Measurements from ENCODE around the gene PAFAH1B1.

PAFAH1B1 gene

GRCh38 chr17:2688351-2689342, 95.2 kb downstream of the PAFAH1B1 start:
- H2BK120ac ChIP-seq (ENCODE audit: insufficient read depth, low read length, poor library complexity), result no peak overlapping the region
- no peak overlapping the region for H4K8ac ChIP-seq (ENCODE audit: low read depth, low read length)
- H3K4ac ChIP-seq (ENCODE audit: low read depth, low read length), result no peak overlapping the region

GRCh38 chr17:2689411-2690164, 96.1 kb downstream of the PAFAH1B1 start:
- H2AFZ ChIP-seq (ENCODE audit: insufficient read depth, low read length, poor library complexity), result no peak overlapping the region
- peaks cover 1% of the 10 kb centered on the region for H3K9me3 ChIP-seq (ENCODE audit: insufficient read depth, low read depth, low read length)
- H2BK120ac ChIP-seq (ENCODE audit: insufficient read depth, low read length, poor library complexity), result no peak overlapping the region

More at GRCh38 chr17:2688351-2689342, 95.2 kb downstream of the PAFAH1B1 start:
- peaks cover 39 to 40% of the 10 kb centered on the region in 2 experiments for H3K36me3 ChIP-seq (ENCODE audit: control insufficient read depth in 1 of 2, insufficient read depth in 2 of 2, low read length in 2 of 2)
- H3K79me1 ChIP-seq (ENCODE audit: low read length), result no peaks in the 10 kb centered on the region
- H3K27me3 ChIP-seq (ENCODE audit: insufficient read depth, low read length), result no peaks in the 10 kb centered on the region
- no peak overlapping the region for H3K27ac ChIP-seq (ENCODE audit: low read depth, low read length)
- no peak overlapping the region for H2BK5ac ChIP-seq (ENCODE audit: low read depth, low read length, poor library complexity)
- no peak overlapping the region for H3K4me3 ChIP-seq (ENCODE audit: low read depth, low read length)
- H4K91ac ChIP-seq (ENCODE audit: low read depth, low read length), result no peak overlapping the region
- no peaks in the 10 kb centered on the region for H3K79me2 ChIP-seq (ENCODE audit: control insufficient read depth, insufficient read depth, low read length, poor library complexity)
- H2BK12ac ChIP-seq (ENCODE audit: low read length), result no peak overlapping the region
- DNase-seq, result peak in 1 of 2 donors; percentile 34
- no CpG with 5 or more reads among the region's 27 CpGs for WGBS (ENCODE audit: extremely low coverage, insufficient coverage, insufficient read length)
- H3K4me2 ChIP-seq (ENCODE audit: low read length), result no peak overlapping the region
- no peak overlapping the region for H2AK5ac ChIP-seq (ENCODE audit: low read length)
- no peak overlapping the region for H3K14ac ChIP-seq (ENCODE audit: low read length)
- H3K9ac ChIP-seq (ENCODE audit: low read length), result no peak overlapping the region
- H4K12ac ChIP-seq (ENCODE audit: low read depth, low read length), result no peak overlapping the region
- no peak overlapping the region for H3K18ac ChIP-seq (ENCODE audit: low read length)
- H2AFZ ChIP-seq (ENCODE audit: insufficient read depth, low read length, poor library complexity), result no peak overlapping the region
- H3K9me3 ChIP-seq (ENCODE audit: insufficient read depth, low read depth, low read length), result peaks cover 1% of the 10 kb centered on the region
- no peak overlapping the region for H3K23ac ChIP-seq (ENCODE audit: low read length)
- H3K4me1 ChIP-seq (ENCODE audit: control insufficient read depth in 1 of 2, insufficient read depth in 2 of 2, low read length in 2 of 2), result no peaks in the 10 kb centered on the region

GRCh38 chr17:2690165-2691068, 97.0 kb downstream of the PAFAH1B1 start:
- Histone ChIP-seq H3K27me3 (ENCODE audit: insufficient read depth, low read length) (no peaks in the 10 kb centered on the region), H3K36me3 (ENCODE audit: control insufficient read depth in 1 of 2, insufficient read depth in 2 of 2, low read length in 2 of 2) (peaks cover 43 to 45% of the 10 kb centered on the region in 2 experiments), H2BK120ac (ENCODE audit: insufficient read depth, low read length, poor library complexity) (no peak overlapping the region), H3K27ac (ENCODE audit: low read depth, low read length) (no peak overlapping the region), H3K4me2 (ENCODE audit: low read length) (no peak overlapping the region), H2BK5ac (ENCODE audit: low read depth, low read length, poor library complexity) (no peak overlapping the region), H3K4me3 (ENCODE audit: low read depth, low read length) (no peak overlapping the region), H3K9ac (ENCODE audit: low read length) (no peak overlapping the region), H3K14ac (ENCODE audit: low read length) (no peak overlapping the region), H3K23ac (ENCODE audit: low read length) (no peak overlapping the region), H2AFZ (ENCODE audit: insufficient read depth, low read length, poor library complexity) (no peak overlapping the region), H4K12ac (ENCODE audit: low read depth, low read length) (no peak overlapping the region), H2BK12ac (ENCODE audit: low read length) (no peak overlapping the region), H2AK5ac (ENCODE audit: low read length) (no peak overlapping the region), H4K8ac (ENCODE audit: low read depth, low read length) (no peak overlapping the region), H4K91ac (ENCODE audit: low read depth, low read length) (no peak overlapping the region), H3K79me2 (ENCODE audit: control insufficient read depth, insufficient read depth, low read length, poor library complexity) (no peaks in the 10 kb centered on the region), H3K79me1 (ENCODE audit: low read length) (no peaks in the 10 kb centered on the region), H3K9me3 (ENCODE audit: insufficient read depth, low read depth, low read length) (peaks cover 1% of the 10 kb centered on the region), H3K4me1 (ENCODE audit: control insufficient read depth in 1 of 2, insufficient read depth in 2 of 2, low read length in 2 of 2) (no peaks in the 10 kb centered on the region), H3K18ac (ENCODE audit: low read length) (no peak overlapping the region), H3K4ac (ENCODE audit: low read depth, low read length) (no peak overlapping the region)
- no CpG with 5 or more reads among the region's 55 CpGs for WGBS (ENCODE audit: extremely low coverage, insufficient coverage, insufficient read length)
- DNase-seq, result no peak

More at GRCh38 chr17:2689411-2690164, 96.1 kb downstream of the PAFAH1B1 start:
- H3K27me3 ChIP-seq (ENCODE audit: insufficient read depth, low read length), result no peaks in the 10 kb centered on the region
- H3K14ac ChIP-seq (ENCODE audit: low read length), result no peak overlapping the region
- no peak overlapping the region for H3K18ac ChIP-seq (ENCODE audit: low read length)
- no peak overlapping the region for H3K27ac ChIP-seq (ENCODE audit: low read depth, low read length)
- no peak overlapping the region for H3K4me3 ChIP-seq (ENCODE audit: low read depth, low read length)
- WGBS (ENCODE audit: extremely low coverage, insufficient coverage, insufficient read length), result no CpG with 5 or more reads among the region's 40 CpGs
- no peak overlapping the region for H2BK5ac ChIP-seq (ENCODE audit: low read depth, low read length, poor library complexity)
- H3K4me1 ChIP-seq (ENCODE audit: control insufficient read depth in 1 of 2, insufficient read depth in 2 of 2, low read length in 2 of 2), result no peaks in the 10 kb centered on the region
- no peaks in the 10 kb centered on the region for H3K79me2 ChIP-seq (ENCODE audit: control insufficient read depth, insufficient read depth, low read length, poor library complexity)
- H3K4ac ChIP-seq (ENCODE audit: low read depth, low read length), result no peak overlapping the region
- H3K9ac ChIP-seq (ENCODE audit: low read length), result no peak overlapping the region
- H3K36me3 ChIP-seq (ENCODE audit: control insufficient read depth in 1 of 2, insufficient read depth in 2 of 2, low read length in 2 of 2), result peaks cover 39 to 40% of the 10 kb centered on the region in 2 experiments
- no peak overlapping the region for H3K4me2 ChIP-seq (ENCODE audit: low read length)
- H4K12ac ChIP-seq (ENCODE audit: low read depth, low read length), result no peak overlapping the region
- no peak overlapping the region for H2BK12ac ChIP-seq (ENCODE audit: low read length)
- no peak overlapping the region for H3K23ac ChIP-seq (ENCODE audit: low read length)
- no peaks in the 10 kb centered on the region for H3K79me1 ChIP-seq (ENCODE audit: low read length)
- no peak overlapping the region for H4K8ac ChIP-seq (ENCODE audit: low read depth, low read length)
- H4K91ac ChIP-seq (ENCODE audit: low read depth, low read length), result no peak overlapping the region
- no peak for DNase-seq
- H2AK5ac ChIP-seq (ENCODE audit: low read length), result no peak overlapping the region

All from trophoblast cell (in vitro differentiated cells and primary cell).